OCI-LY1 (cell line): ENCODE data around the gene MEG3.

ENCODE experiments used
- CTCF ChIP-seq: fragments of 200-600 bp; sonication (generic), shearing (Covaris generic); IDR thresholded peaks from 2 replicates; pipeline ENCODE4 v1.5.1; 2017; ENCODE audit warnings: mild to moderate bottlenecking, antibody characterized with exemption, low read length, moderate library complexity, mixed read lengths
- EZH2 ChIP-seq: fragments of 200-600 bp; sonication (generic), shearing (Covaris generic); IDR thresholded peaks from 2 replicates; pipeline ENCODE4 v1.8.0; 2017; ENCODE audit warnings: borderline replicate concordance, mixed run types, mild to moderate bottlenecking, antibody characterized with exemption, low read length, moderate library complexity, mixed read lengths

- TF ChIP-seq CTCF (no peak), EZH2 (no peak)
Measured at GRCh38 chr14:100822532-100823296, 3.2 kb upstream of the MEG3 start.
